Keratinocyte (primary cell): ENCODE data around the gene TMEM143. TPM values are rescaled to one million over a fixed set of nuclear protein-coding genes. Genes with fewer than 3 reads are reported as not detected.

Experiments used
- DNase-seq: peaks from one replicate; pipeline ENCODE4 v3.0.0-alpha.2; 2011; ENCODE audit warnings: low read depth, missing footprints, low spot score
- FAIRE-seq: peaks from 2 replicates; lab custom pipeline; 2011; peaks lifted over from hg19 to GRCh38; lab: Jason Lieb, UNC
- H2AFZ ChIP-seq: 2 replicates; pipeline ENCODE4 v1.6.0; 2012; ENCODE audit warnings: low read length, control low read depth, inconsistent platforms; ENCODE audit not compliant: control insufficient read depth
- H3K27ac ChIP-seq: 2 replicates; pipeline ENCODE4 v1.5.1; 2011; ENCODE audit warnings: low read length; ENCODE audit not compliant: control insufficient read depth, insufficient read depth
- H3K27me3 ChIP-seq: 3 replicates; pipeline ENCODE4 v1.6.0; 2011; ENCODE audit warnings: low read length; ENCODE audit not compliant: control insufficient read depth, insufficient read depth; ENCODE audit errors: extremely low read depth
- H3K36me3 ChIP-seq, 2 experiments: 2 replicates in 1 of 2; 3 replicates in 1 of 2; pipeline ENCODE4 v1.5.1; 2011; ENCODE audit warnings: low read length in 2 of 2, mild to moderate bottlenecking in 1 of 2; ENCODE audit not compliant: control insufficient read depth in 2 of 2, insufficient read depth in 2 of 2; ENCODE audit errors: extremely low read depth in 1 of 2
- H3K4me1 ChIP-seq: 3 replicates; pipeline ENCODE4 v1.5.1; 2011; ENCODE audit warnings: low read length; ENCODE audit not compliant: control insufficient read depth, insufficient read depth; ENCODE audit errors: extremely low read depth
- H3K4me2 ChIP-seq: 3 replicates; pipeline ENCODE4 v1.6.0; 2011; ENCODE audit warnings: low read depth, low read length; ENCODE audit not compliant: control insufficient read depth, insufficient read depth; ENCODE audit errors: extremely low read depth
- H3K4me3 ChIP-seq, 3 experiments: fragments of 200-600 bp in 1 of 3; sonication (generic) in 1 of 3; 2 replicates in 2 of 3; 3 replicates in 1 of 3; pipeline ENCODE4 v1.5.1; 2011 to 2016; ENCODE audit warnings: low read length in 3 of 3, mild to moderate bottlenecking in 3 of 3, control low read depth in 2 of 3, inconsistent platforms in 1 of 3, low read depth in 1 of 3, mixed read lengths in 1 of 3, mixed run types in 1 of 3, moderate library complexity in 1 of 3; ENCODE audit not compliant: control insufficient read depth in 2 of 3, insufficient read depth in 2 of 3; ENCODE audit errors: extremely low read depth in 1 of 3
- H3K79me2 ChIP-seq: 2 replicates; pipeline ENCODE4 v1.6.0; 2012; ENCODE audit warnings: low read length; ENCODE audit not compliant: control insufficient read depth, insufficient read depth
- H3K9ac ChIP-seq: 3 replicates; pipeline ENCODE4 v1.6.0; 2011; ENCODE audit warnings: low read length; ENCODE audit not compliant: control insufficient read depth, insufficient read depth; ENCODE audit errors: extremely low read depth
- H3K9me1 ChIP-seq: 3 replicates; pipeline ENCODE4 v1.6.0; 2011; ENCODE audit warnings: low read length; ENCODE audit not compliant: control insufficient read depth, insufficient read depth; ENCODE audit errors: extremely low read depth
- H3K9me3 ChIP-seq: 2 replicates; pipeline ENCODE4 v1.5.1; 2012; ENCODE audit warnings: low read depth, low read length; ENCODE audit not compliant: control insufficient read depth
- H4K20me1 ChIP-seq: 3 replicates; pipeline ENCODE4 v1.6.0; 2011; ENCODE audit warnings: low read length; ENCODE audit not compliant: control insufficient read depth, insufficient read depth; ENCODE audit errors: extremely low read depth
- CTCF ChIP-seq, 3 experiments: IDR thresholded peaks in 1 of 3; conservative IDR thresholded peaks in 1 of 3; optimal IDR thresholded peaks in 1 of 3; 2 replicates in 2 of 3; 3 replicates in 1 of 3; pipeline versions ENCODE3 to v1.5.1; 2011; ENCODE audit warnings: low read length in 3 of 3, mild to moderate bottlenecking in 3 of 3, moderate library complexity in 2 of 3, control low read depth in 1 of 3, inconsistent platforms in 1 of 3; ENCODE audit not compliant: insufficient read depth in 2 of 3; ENCODE audit errors: extremely low read depth in 1 of 3
- EZH2 ChIP-seq: IDR thresholded peaks from one replicate; pipeline ENCODE4 v1.6.1; 2012; ENCODE audit warnings: inconsistent platforms, mild to moderate bottlenecking, low read length, moderate library complexity
- dilution Hi-C: fragments of 300-500 bp; cut with MboI; formaldehyde crosslinking; loops from one replicate; pipeline ENCODE4 v1.7.0; 2020; ENCODE audit warnings: low sequenced_read_pairs; ENCODE audit not compliant: extremely low pct_ligation_motif_present
- polyA plus RNA-seq, 5 experiments: library from polyadenylated mRNA; depleted of rRNA in 3 of 5; stranded (reverse) in 3 of 5; stranded (forward) in 1 of 5; unstranded in 1 of 5; fragments of >200 nt; gene quantifications; 1 replicate in 1 of 5; 2 replicates in 3 of 5; 3 replicates in 1 of 5; pipeline versions ENCODE4 v1.2.1 to v1.2.3, GENCODE V29; 2011 to 2012; ENCODE audit warnings: missing spikeins in 2 of 5, low read depth in 1 of 5, low replicate concordance in 1 of 5

The TMEM143 gene
- polyA plus RNA-seq, 1 donor (not counting 4 experiments of a cell fraction or from before 2014, with no cell fraction given): 2.9 TPM

GRCh38 chr19:48355365-48355954 is 8.3 kb downstream of the TMEM143 start:
- dilution Hi-C loops: no loop called here
- no peak for DNase-seq
- Histone ChIP-seq H3K4me2 (no peak overlapping the region), H3K4me3 (no peak overlapping the region), H3K27ac (no peak overlapping the region), H3K79me2 (no peaks in the 10 kb centered on the region), H3K9me3 (no peaks in the 10 kb centered on the region), H3K9ac (no peak overlapping the region), H2AFZ (no peak overlapping the region), H4K20me1 (no peaks in the 10 kb centered on the region), H3K9me1 (no peaks in the 10 kb centered on the region), H3K36me3 (no peaks in the 10 kb centered on the region), H3K27me3 (no peaks in the 10 kb centered on the region), H3K4me1 (no peaks in the 10 kb centered on the region)
- FAIRE-seq: no peak
- TF ChIP-seq EZH2 (no peak), CTCF (optimal IDR thresholded peaks at IDR 0.05 in 1 of 3, IDR thresholded peaks at IDR 0.05 in 1 of 3, conservative IDR thresholded peaks at IDR 0.05 in 1 of 3; ENCODE audit: extremely low read depth in 1 of 3, insufficient read depth in 2 of 3, low read length in 3 of 3) (no peak)

GRCh38 chr19:48354332-48354992 is 9.3 kb downstream of the TMEM143 start:
- Histone ChIP-seq H3K4me2 (no peak overlapping the region), H2AFZ (no peak overlapping the region), H3K27me3 (no peaks in the 10 kb centered on the region), H3K9me3 (no peaks in the 10 kb centered on the region), H4K20me1 (no peaks in the 10 kb centered on the region), H3K36me3 (no peaks in the 10 kb centered on the region), H3K4me1 (no peaks in the 10 kb centered on the region), H3K79me2 (no peaks in the 10 kb centered on the region), H3K27ac (no peak overlapping the region), H3K9ac (no peak overlapping the region), H3K4me3 (no peak overlapping the region), H3K9me1 (no peaks in the 10 kb centered on the region)
- TF ChIP-seq EZH2 (no peak), CTCF (optimal IDR thresholded peaks at IDR 0.05 in 1 of 3, IDR thresholded peaks at IDR 0.05 in 1 of 3, conservative IDR thresholded peaks at IDR 0.05 in 1 of 3; ENCODE audit: extremely low read depth in 1 of 3, insufficient read depth in 2 of 3, low read length in 3 of 3) (no peak)
- no peak for DNase-seq
- no peak for FAIRE-seq
- dilution Hi-C loops: no loop called here
